22Rv1 (cell line): ENCODE data around the gene ITCH.
"Not testable (repeated sequence)": the region's sequence is repeated elsewhere in the genome, so short reads cannot be mapped to it uniquely, and the experiment has no call there.

ENCODE experiments used
- H3K27ac ChIP-seq: fragments of 450-650 bp; 2 replicates; pipeline ENCODE4 v1.5.1; 2017
- ZFX ChIP-seq: fragments of 450-650 bp; IDR thresholded peaks from 2 replicates; pipeline ENCODE4 v1.6.1; 2017; ENCODE audit warnings: antibody characterized with exemption, borderline replicate concordance
- TF ChIP-seq, protein P1 (sequence below): fragments of 450-650 bp; IDR thresholded peaks from 2 replicates; pipeline ENCODE4 v1.5.1; 2017; ENCODE audit warnings: mild to moderate bottlenecking

The ITCH gene

GRCh38 chr20:34363062-34363464 is at the start of gene ITCH:
Gene ITCH (plus strand): TSS chr20:34363273. CDS start chr20:34393812, 30,539 bp downstream.
- H3K27ac ChIP-seq = peak within 1 kb of the TSS; percentile 69
- no peak for TF ChIP-seq ZFX
- TF ChIP-seq, protein P1, sequence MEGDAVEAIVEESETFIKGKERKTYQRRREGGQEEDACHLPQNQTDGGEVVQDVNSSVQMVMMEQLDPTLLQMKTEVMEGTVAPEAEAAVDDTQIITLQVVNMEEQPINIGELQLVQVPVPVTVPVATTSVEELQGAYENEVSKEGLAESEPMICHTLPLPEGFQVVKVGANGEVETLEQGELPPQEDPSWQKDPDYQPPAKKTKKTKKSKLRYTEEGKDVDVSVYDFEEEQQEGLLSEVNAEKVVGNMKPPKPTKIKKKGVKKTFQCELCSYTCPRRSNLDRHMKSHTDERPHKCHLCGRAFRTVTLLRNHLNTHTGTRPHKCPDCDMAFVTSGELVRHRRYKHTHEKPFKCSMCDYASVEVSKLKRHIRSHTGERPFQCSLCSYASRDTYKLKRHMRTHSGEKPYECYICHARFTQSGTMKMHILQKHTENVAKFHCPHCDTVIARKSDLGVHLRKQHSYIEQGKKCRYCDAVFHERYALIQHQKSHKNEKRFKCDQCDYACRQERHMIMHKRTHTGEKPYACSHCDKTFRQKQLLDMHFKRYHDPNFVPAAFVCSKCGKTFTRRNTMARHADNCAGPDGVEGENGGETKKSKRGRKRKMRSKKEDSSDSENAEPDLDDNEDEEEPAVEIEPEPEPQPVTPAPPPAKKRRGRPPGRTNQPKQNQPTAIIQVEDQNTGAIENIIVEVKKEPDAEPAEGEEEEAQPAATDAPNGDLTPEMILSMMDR = no peak

GRCh38 chr20:34315236-34315635 is 47.8 kb upstream of the ITCH start:
- H3K27ac ChIP-seq = no peak overlapping the region
- TF ChIP-seq ZFX = no peak
- TF ChIP-seq, protein P1 = no peak

DNA sequence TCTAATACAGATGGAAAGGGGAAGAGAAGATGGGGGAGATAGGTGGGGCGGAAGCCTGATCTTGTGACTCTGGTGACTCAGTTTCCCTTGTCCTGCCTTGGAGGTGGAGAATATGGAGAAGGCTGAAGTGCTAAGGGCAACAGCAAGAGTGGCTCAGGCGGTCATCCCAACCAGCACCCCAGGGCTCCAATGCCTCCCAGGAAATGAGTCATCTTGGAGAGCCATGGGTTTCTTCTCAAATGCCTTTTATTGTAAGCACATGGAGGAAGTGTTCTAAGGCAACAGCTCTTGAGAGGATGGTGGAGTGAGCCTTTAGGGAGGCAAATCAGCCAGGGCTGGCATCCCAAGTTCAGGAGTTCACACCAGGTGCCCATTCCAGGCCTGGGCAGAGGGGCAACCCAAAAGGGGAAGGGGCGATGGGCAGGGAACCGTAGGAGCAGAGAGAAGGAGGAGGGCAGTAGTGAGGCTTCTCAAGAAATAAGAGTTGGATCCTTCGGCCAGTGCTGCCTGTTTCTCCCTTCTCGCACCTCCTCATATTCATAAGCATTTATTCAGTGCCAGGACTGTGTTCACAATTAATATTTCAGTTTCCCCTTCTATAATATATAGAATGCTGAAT is 46.8 kb upstream of the ITCH start:
- TF ChIP-seq, protein P1 = no peak
- no peak for TF ChIP-seq ZFX
- no peak overlapping the region for H3K27ac ChIP-seq

- peak overlapping the region; percentile 48 for H3K27ac ChIP-seq
- TF ChIP-seq, protein P1 = no peak
- TF ChIP-seq ZFX = no peak
Observed at GRCh38 chr20:34318609-34319443, 44.2 kb upstream of the ITCH start.

GRCh38 chr20:34320861-34321260 is 42.2 kb upstream of the ITCH start:
- no peak for TF ChIP-seq ZFX
- TF ChIP-seq, protein P1 = no peak
- no peak overlapping the region for H3K27ac ChIP-seq

- TF ChIP-seq ZFX = no peak
- TF ChIP-seq, protein P1 = no peak
- no peak overlapping the region for H3K27ac ChIP-seq
Observed at GRCh38 chr20:34322267-34323105, 40.6 kb upstream of the ITCH start.

DNA sequence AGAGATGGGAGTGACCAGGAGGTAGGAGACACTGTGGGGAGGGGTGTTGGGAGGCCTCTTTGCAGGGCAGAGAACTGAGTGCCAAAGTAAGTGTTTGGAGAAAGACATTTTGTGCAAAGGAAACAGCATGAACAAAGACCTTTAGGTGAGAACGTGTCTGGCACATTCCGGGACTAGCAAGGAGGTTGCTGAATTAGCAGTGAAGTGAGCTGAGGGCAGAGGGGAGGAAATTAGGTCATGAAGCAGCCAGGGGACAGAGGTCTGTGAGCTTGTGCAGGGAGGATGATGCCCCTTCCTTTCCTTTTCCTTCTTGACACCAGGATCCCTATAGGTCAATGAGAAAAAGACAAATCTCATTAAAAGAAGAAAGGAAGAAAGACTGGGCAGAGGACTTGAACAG is 38.5 kb upstream of the ITCH start:
- no peak for TF ChIP-seq ZFX
- TF ChIP-seq, protein P1 = no peak
- H3K27ac ChIP-seq = no peak overlapping the region

DNA sequence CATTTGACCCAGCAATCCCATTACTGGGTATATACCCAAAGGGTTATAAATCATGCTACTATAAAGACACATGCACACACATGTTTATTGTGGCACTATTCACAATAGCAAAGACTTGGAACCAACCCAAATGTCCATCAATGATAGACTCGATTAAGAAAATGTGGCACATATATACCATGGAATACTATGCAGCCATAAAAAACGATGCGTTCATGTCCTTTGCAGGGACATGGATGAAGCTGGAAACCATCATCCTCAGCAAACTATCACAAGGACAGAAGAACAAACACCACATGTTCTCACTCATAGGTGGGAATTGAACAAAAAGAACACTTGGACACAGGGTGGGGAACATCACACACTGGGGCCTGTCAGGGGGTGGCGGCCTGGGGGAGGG is 34.9 kb upstream of the ITCH start:
- not testable (repeated sequence) for H3K27ac ChIP-seq
